HG03039 (cell line): ENCODE data around the gene NPHS1.
"Not testable (repeated sequence)": the region's sequence is repeated elsewhere in the genome, so short reads cannot be mapped to it uniquely, and the experiment has no call there.

Experiments
- ATAC-seq: cut with Tn5 transposase; IDR thresholded peaks from one replicate; pipeline ENCODE4 v1.9.1; 2021; ENCODE audit warnings: mild to moderate bottlenecking, moderate library complexity; ENCODE audit not compliant: unreplicated experiment

The NPHS1 gene, protein sequence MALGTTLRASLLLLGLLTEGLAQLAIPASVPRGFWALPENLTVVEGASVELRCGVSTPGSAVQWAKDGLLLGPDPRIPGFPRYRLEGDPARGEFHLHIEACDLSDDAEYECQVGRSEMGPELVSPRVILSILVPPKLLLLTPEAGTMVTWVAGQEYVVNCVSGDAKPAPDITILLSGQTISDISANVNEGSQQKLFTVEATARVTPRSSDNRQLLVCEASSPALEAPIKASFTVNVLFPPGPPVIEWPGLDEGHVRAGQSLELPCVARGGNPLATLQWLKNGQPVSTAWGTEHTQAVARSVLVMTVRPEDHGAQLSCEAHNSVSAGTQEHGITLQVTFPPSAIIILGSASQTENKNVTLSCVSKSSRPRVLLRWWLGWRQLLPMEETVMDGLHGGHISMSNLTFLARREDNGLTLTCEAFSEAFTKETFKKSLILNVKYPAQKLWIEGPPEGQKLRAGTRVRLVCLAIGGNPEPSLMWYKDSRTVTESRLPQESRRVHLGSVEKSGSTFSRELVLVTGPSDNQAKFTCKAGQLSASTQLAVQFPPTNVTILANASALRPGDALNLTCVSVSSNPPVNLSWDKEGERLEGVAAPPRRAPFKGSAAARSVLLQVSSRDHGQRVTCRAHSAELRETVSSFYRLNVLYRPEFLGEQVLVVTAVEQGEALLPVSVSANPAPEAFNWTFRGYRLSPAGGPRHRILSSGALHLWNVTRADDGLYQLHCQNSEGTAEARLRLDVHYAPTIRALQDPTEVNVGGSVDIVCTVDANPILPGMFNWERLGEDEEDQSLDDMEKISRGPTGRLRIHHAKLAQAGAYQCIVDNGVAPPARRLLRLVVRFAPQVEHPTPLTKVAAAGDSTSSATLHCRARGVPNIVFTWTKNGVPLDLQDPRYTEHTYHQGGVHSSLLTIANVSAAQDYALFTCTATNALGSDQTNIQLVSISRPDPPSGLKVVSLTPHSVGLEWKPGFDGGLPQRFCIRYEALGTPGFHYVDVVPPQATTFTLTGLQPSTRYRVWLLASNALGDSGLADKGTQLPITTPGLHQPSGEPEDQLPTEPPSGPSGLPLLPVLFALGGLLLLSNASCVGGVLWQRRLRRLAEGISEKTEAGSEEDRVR (N-terminal part only)

DNA sequence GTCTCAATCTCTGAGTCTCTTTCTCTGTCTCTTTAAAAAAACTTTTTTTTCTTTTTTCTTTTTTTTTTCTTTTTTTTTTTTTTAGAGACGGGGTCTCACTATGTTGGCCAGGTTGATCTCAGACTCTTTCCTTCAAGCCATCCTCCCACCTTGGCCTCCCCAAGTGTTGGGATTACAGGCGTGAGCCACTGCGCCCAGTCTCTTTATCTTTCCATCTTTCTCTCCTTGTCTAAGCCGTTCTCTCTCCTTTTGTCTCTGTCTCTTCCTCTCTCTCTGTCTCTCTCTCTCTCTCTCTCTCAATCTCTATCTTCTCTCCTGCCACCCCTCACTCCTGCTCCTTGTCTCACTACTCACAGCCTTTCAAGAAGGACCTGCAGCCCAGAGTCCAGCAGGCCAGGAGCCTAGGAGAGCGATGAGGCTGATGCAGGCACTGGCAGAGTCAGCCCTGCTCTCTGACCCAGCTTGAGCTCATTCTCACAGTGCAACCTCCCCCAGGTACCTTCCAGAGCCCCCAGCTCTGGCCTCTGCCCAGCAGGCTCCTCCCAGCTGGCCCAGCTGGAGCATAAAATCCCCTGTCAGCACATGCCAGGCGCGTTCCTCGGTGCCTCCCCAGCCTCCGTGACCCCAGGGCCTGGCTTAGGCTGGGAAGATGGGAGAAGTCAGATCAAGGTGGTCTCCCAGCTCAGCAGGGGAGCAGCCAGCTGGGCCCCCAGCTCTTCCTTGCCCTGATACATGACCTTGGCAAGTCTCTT lies at the start of gene NPHS1:
Gene NPHS1, minus strand, starts transcription at position 476 of the 752 bp plus-strand sequence. CDS start 667 bp downstream, outside the sequence.
- ATAC-seq, result no peak

DNA sequence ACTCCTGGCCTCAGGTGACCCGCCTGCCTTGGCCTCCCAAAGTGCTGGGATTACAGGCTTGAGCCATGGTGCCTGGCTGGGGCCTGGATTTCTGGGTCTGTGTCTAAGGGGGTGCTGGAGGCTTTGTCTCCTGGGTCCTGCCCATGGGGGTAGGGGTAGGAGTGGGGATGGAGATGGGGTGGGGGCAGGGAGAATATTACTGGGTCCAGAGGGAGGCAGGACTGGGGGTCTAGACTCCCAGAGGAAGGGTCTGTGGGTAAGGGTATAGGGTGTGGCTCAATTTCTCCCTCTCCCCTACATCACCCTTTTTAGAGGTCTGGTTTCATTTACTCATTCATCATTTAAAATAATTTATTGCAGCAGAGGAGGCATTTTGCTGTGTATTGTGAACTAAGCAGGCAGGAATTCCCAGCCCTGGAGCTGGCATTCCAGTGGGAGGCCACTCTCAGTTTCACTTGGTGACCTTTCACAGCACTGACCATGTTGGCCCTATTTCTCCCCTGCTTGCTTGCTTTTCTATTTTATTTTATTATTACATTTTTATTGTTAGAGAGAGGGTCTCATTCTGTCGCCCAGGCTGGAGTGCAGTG lies 48.8 kb upstream of the NPHS1 start:
- ATAC-seq, result no peak

DNA sequence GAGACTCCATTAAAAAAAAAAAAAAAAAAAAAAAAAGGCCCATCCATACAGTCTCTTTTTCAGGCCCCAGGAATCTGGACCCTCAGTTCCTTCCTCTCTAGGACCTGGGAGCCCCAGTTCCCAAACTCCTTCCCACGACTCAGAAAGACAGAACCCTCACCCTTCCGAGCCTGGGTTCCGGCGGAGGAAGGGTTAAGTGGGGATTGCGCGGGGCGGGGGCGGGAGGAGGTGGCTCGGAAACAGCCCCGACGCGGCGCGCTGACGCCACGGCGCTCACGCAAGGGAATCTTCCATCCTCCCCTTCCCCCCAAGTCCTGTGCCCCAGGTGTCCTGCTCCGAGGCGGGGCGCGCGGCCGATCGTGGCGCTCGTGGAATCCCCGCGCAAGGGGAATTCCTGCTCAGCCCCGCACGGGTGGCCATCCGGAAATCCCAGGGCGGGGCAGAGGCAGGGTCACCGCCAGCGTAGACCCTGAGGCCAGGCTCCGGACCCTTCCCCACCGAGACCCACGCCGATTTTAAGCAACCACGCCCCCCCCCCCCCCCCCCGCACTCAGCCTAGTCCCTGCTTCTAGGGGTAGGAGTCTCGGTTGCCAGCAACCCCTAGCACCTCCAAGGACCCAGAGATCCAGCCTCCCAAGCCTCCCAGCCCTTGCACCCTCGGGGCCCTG lies 47.4 kb upstream of the NPHS1 start:
- ATAC-seq, result peak; percentile 35

DNA sequence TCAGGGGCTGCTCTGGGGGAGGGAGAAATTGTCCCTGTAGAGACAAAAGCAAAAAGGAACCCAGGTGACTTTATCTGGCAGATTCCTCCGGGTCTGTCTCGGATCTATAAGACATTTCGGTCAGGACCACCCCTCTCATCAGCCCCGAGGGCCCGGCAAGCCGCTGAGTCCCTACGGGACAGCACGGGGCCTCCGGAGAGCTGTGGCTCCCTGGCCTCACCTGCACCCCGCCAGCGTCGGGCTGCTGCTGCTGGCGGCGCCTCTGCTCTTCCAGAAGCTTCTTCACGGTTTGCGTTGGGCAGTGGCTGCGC lies 46.1 kb upstream of the NPHS1 start:
- no peak for ATAC-seq

DNA sequence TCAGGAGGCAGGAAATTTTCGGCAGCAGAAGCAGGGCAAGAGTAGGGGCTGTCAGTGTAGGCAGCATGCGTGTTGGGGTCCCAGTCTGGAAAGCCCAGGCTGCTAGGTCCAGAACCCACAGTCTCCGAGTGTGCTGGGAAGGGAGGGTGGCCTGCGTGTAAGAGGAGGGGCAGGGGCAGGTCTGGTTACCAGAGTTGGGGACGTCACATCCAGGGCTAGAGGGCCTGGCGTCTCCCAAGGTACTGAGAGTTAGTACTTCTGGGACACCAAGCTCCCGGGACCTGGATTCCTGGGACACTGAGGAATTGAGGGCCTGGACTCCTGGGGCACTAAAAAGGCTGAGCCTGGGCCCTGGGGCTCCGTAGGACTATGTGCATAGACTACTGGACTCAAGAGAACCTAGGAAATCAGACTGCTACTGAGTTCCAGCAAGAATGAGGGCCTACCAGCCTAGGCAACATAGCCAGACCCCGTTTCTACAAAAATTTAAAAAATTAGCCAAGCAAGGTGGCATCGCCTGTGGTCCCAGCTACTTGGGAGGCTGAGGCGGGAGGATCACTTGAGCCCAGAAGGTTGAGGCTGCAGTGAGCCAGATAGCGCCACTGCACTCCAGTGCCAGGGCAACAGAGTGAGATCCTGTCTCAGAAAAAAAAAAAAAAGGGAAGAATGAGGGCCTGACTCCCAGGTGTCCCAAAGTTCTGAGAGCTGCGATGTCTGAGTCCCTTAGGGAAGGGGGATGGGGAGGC lies 45.6 kb upstream of the NPHS1 start:
- no peak for ATAC-seq

DNA sequence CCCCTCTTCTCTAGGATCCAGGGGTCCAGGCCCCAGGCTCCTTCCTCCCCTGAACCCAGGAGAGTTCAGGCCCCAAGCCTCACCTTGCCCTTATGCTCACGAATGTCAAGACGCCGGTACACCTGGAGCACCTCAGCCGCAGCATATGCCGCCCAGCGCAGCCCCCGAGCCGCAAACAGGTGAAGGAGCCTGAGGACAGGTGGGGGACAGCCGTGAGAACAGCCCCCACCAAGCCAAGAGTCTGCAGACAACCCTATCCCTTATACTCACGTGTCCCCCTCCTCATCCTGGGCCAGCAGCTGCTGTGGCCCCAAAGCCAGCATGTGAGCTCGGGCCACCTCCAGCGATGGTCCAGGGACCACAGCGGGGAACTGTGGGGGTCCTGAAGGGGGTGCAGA lies 44.3 kb upstream of the NPHS1 start:
- no peak for ATAC-seq

DNA sequence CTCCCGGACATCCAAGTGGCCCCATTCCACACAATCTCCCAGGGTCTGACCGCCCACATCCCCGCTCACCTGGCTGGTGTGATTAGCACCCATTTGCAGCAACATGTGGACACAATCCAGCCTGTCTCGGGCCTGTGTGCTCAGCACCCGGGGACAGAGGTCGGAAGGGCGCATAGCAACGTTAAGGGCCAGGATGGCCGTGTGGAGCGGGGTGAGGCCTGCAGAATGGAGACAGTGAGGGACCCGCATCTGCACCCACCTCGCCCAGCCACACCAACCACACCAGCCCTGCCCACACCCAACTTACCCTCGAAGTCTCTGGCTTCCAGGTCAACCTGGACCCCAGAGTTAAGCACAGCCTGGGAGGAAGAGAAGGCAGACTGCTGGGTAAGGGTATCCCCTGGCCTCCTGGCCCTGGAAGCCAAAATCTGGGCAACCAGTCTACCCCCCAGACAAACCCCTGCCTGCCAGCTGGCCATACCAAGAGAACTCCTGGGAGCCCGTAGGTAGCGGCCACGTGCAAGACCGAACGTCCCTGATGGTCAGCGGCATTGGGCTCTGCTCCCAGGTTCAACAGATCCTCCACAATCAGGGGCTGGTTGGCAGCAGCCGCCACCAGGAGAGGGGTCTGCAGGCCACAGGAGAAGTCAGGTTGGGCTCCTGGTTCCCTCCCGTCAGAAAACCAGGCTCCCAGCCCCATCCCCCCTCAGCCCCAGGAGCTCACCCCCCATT lies 43.8 kb upstream of the NPHS1 start:
- no peak for ATAC-seq

DNA sequence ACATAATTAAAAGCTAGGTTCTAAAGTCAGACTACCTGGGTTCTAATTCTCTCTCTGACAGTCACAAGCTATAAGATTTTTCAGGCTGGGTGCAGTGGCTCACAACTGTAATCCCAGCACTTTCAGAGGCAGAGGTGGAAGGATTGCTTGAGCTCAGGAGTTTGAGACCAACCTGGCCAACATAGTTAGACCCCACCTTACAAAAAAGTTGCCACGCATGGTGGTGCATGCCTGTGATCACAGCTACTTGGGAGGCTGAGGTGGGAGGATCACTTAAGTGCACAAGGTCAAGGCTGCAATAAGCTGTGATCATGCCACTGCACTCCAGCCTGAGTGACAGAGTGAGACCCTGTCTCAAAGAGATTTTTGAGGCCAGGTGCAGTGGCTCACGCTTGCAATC lies 42.0 kb upstream of the NPHS1 start:
- no peak for ATAC-seq

DNA sequence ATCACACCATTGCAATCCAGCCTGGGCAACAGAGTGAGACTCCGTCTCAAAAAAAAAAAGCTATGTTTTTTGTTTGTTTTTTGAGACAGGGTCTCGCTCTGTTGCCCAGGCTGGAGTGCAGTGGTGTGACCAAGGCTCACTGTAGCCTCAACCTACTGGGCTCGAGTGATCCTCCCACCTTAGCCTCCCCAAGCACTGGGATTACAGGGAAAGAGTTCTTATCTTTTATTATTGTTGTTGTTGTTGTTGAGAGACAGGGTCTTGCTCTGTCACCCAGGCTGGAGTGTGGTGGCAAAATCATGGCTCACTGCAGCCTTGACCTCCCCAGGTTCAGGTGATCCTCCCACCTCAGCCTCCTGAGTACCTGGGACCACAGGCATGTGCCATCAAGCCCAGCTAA lies 39.5 kb upstream of the NPHS1 start:
- not testable (repeated sequence) for ATAC-seq

DNA sequence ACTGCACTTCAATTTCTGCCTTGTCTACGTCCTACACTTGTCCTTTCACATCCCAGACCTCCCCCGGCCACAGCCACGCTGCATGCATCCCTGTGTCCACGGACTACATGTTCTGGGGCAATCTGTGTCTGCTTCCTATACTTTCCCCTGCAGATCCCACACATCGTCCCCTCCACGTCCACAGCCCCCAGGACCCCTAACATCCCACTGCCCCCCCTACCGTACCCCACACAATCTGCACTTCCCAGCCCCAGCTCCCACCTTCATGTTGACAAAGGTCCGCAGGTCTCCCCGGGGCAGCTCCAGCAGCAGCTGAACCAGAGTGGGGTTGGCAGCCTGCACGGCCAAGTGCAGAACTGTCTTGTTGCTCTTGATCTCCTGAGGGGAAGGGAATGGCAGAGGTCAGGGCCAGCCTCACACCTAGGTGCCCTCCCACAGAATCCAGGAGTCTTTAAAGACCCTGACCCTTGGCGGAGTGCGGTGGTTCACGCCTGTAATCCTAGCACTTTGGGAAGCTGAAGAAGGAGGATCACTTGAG lies 37.9 kb upstream of the NPHS1 start:
- no peak for ATAC-seq

DNA sequence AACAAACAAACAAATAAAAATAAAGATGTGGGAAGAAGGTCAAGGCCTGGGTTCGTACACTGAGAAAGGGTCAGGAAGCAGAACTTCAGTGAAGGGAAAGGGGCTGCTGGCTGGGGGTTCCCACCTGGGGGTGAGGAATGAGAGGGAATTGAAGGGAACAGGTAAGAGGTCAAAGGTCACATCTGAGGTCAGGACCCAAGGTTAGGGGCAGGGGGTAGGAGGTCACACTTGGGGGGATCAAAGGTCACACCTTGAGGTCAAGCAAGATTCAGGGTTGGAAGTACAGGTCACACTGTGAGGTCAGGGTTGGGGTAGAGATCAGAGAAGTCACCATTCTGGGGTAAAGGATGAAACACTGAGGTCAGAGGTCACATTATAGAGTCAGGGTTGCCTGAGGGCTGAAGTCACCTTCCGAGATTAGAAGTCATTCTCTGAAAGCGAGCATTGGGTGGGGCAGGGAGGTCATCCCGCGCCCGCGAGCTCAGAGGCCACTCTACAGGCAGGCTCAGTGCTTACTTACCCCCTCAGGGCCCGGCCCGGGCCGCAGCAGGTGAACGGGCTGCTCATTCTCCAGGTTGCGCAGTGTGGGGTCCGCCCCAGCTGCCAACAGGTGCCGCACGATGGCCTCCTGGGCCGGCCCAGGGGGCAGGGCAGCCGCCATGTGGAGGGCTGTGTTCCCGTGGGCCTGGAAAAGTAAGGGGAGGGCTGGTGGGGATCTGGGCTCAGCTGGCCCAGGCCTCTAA lies 37.2 kb upstream of the NPHS1 start:
- ATAC-seq, result no peak

DNA sequence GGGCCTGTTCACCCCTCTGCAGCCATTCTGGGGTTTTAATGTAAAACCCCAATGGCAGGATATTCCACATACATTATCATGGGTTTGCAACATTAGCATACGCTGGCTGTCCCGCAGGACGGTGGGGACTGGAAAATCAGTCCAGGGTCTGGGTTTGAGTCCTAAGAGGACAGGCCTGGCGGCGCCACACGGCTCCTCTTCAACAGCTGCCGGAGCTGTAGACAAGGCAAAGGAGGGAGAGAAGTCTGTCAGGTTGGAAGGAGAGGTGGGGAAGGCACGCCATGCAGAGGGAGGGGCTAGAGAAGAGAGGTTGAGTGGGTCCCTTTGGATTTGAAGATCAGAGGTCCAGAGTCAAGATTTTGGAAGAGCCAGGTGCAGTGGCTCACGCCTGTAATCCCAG lies 36.1 kb upstream of the NPHS1 start:
- ATAC-seq, result no peak

DNA sequence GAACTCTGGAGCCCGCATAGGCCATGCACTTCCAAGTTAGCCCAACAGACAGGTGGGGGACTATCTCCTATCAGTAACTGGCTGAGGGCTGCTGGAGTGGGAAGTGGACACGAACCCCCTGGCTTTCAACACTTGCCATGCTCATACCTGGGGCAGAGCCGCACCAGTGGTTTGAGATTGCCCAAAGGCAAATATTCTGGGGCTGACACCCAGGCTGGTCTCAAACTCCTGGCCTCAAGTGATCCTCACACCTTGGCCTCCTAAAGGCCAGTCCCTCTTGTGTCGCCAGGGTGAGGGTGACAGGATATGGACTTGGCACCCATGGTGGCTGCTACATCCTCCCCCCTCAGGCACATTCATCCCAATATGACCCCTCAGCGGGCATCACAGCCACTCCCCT lies 34.9 kb upstream of the NPHS1 start:
- no peak for ATAC-seq

DNA sequence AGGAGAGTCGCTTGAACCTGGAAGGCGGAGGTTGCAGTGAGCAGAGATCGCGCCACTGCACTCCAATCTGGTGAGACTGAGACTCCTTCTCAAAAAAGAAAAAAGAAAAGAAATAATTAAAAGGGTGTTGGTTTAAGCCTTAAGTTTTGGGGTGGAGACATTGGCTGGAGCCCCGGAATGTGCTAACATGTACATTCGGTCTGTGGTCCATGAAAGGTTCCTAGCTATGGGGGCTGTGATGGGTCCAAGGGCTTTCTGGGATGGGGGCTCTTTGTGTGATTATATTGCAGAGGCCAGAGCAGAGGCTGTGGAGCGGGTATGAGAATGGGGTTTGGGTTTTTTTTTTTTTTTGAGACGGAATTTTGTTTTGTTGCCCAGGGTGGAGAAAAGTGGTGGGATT lies 33.6 kb upstream of the NPHS1 start:
- no peak for ATAC-seq

DNA sequence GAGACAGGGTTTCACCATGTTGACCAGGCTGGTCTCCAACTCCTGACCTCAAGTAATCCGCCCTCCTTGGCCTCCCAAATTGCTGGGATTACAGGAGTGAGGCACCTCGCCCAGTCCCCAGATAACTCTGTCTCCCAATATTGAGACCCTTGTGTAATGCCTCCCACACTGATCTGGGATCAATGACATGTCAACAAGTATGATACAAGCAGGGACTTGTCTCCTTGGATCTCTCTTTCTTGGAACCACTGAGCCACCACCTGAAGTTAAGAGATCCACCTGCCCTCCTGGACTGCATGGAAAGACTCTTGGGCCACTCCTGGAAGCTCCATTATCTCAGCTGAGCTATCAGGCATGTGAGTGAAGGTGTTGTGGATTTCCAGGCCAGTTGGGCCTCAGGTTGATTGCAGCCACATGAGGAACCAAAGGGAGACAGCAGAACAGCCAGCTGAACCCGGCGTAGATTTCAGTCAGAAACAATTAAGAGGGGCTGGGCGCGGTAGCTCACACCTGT lies 33.0 kb upstream of the NPHS1 start:
- ATAC-seq, result no peak

DNA sequence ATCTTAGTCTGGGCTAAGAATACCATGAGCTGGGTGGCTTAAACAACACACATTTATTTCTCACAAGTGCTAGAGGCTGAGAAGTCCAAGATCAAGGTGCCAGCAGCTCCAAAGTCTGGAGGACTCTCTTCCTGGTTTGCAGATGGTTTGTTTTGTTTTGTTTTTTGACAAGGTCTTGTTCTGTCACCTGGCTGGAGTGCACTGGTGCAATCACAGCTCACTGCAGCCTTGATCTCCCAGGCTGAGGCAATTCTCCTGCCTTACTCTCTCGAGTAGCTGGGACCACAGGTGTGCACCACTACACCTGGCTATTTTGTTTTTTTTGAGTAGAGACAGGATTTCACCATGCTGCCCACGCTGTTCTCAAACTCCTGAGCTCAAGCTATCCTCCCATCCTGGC lies 31.6 kb upstream of the NPHS1 start:
- no peak for ATAC-seq

DNA sequence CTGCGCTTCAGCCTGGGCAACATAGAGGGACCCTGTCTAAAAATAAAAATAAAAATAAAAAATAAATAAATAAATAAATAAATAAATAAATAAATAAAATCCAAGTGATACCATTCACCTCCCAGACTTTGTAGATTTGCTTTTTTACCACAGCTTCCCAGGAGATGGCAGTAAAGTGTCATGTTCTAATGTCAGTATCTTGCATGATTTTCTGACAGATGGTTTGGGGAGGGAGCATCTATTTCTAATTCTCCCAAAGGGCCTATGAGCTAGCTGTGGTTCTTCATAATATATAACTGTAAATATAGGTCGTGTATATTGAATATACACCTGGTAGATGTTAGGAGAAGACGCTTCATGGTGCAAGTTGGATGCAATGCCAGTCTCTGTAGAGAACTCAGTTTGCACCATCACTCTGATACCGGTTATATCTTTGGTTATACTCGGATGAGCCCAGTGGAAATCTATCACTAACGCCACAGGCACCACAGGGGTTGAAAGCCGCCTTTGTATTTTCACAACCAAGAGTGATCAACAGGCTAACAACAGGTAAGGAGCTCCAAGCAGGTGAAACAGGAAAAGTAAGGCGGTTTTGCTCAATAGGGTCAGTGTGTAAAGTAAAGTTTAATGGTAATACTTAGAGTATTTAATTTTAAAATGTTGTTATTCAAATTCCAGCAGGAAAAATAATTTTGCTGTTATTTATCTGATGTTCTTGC lies 30.0 kb upstream of the NPHS1 start:
- no peak for ATAC-seq
